HK-2 (cell line): ENCODE results near the gene DTNBP1.

Experiments
- DNase-seq: peaks from one replicate; pipeline ENCODE4 v3.0.0-alpha.2; 2018; ENCODE audit not compliant: unreplicated experiment

Gene DTNBP1

DNA sequence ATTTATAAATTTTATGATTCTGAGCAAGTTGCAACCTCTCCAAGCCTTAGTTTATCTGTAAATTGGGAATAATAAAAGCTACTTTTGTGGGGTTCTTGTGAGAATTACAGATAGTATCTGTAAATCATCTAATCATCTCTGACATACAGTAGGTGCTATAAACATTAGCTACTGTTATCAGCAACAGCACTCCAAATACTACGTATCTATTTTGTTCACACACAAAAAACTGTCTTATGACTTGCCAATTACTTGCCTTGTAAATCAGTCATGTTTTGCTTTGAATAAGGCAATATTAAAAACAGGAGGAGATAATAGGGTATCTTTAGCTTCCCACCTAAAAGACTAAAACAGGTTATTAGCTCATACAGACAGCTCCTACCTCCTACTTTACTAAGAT is 36.7 kb downstream of the DTNBP1 start:
- DNase-seq: no peak

DNA sequence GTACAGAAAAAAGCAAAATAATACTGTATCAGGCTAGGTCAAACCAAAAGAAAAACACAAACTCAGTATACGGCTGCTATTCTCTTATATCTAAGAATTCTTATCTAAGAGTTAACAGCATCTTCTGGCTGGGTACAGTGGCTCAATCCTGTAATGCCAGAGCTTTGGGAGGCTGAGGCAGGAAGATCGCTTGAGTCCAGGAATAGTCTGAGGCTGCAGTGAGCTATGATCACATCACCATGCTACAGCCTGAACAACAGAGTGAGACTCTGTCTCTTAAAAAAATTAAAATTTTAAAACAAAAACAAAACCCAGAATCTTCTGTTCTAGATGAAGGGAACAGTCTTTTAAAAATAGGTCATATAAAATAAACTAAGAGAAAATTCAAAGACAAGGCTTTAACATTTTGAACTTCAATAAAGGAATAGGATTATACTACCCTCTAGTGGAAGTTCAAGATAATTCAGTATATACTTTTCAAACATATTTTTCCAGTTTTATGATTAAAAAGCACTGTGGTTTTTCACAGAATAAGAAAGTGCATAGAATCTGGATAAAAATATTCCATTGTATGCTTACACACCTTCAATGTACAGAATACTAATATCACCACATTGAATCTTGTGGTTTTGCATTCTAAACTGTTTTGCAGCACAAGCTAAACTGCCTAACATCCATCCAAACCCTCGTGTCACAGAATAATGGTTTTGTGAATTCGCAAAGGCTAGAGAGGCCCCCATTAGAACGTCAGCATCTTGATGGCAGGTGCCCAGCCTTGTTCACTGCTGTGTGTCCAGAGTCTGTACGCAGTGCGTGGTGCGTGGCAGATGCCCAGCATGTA is 39.3 kb downstream of the DTNBP1 start:
- DNase-seq: no peak

DNA sequence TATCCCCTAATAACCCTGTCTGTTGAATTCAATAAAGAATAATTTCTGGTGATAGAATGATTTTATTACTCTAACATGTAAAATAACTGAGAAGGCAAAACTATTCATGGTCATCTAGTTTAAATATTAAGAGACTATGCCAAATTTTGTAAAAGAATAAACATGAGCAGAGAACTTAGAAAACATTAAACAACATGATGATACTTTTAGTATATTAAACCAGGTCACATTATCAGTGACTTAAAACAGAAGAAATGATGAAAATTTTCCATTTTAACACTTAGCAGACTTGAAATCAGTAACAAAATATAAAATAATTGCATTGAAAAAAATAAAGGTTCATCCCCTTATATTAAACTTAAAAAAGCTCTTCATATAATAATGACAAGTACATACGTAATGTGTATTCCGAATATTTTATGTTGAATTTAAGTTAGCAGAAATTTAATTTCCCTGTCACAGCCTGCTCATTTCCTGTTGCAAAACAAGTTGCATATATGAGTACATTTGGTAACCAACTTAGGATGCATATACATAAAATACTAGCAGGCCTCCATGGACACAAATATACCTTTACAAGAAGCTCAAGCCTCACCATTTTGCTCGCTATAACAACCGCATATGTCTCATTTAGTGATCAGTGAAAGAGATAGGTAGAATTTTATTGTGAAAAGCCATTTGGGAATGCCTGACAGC is 40.6 kb downstream of the DTNBP1 start:
- no peak for DNase-seq

DNA sequence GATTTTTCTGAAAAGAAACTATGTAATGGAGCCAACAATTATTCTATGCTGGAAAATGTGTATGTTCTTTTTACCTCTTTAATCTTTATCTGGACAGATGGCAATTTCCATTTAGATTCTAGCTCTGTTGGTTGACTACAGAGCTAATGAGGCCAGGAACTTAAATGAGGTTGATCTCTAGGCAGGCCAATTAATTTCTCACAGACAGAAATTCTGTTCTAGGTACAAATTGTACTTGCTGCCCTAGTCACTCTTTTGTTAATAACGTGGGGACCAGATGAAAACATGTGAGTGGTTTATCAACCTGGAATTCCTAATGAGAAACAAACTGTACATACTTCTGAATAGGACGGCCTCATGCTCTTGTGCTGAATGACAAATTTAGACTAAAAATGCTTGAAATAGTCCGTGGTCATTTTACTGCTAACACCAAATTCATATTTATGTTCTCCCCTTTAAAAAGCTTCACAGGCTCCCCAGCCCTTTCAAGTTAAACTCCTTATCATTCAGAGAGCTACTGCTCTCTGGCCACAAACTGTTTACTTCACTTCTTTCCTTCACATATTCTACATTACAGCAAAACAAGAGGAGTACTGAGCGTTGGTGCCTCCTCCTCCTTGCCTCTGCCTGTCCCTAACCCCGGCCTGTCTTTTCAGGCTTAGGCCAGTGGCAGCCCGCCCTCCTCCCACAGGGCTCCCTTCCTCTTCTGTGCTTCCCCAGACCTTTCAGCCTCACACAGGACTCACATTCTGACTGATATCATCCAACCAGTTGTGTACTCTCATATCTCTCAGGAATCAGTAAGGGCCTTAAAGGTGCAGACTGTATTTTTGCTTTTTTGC is 41.4 kb downstream of the DTNBP1 start:
- DNase-seq: no peak

DNA sequence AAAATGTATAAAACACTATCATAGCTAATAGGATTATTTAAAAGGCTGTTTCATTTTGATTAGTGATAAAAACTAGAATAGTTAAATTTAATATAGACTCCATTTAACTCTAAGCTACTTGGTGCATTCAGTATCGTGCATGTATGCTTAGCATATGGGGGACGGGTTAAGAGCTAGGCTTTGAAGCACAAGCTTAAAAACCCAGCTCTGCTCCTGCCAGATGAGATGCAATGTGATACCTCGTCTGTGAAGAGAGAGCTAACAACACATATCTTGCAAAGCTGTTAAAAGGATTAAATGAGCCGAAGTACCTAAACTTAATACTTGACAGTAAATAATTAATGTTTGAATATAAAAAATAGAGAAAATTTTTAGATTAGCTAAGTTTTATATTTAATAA is 42.2 kb downstream of the DTNBP1 start:
- no peak for DNase-seq

DNA sequence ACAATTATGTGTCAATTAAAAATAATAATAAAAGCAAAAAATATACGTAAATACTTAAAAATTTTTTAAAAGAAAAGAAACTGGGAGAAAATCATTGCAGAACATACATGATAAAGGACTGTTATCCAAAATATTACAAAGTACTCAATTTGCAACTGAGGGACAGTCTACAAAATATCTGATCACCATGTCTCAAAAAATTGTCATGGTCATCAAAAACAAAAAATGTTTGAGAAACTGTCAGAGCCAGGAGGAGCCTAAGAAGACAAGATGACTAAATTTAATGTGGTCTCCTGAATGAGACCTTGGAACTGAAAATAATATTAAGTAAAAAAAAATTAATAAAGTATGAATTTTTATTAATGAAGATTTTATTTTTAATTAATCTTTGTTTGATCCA is 43.5 kb downstream of the DTNBP1 start:
- DNase-seq: no peak

DNA sequence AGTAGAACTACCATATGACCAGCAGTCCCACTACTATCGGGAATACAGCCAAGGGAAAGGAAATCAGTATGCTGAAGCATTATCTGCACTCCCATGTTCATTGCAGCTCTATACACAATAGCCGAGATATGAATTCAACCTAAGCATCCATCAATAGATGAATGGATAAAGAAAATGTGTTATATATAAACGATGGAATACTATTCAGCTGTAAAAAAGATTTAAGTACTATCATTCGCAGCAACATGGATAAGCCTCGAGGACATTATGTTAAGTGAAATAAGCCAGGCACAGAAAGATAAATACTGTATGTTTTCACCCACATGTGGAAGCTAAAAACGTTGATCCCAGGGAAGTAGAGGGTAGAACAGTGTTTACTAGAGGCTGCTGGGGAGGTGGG is 44.1 kb downstream of the DTNBP1 start:
- no peak for DNase-seq

DNA sequence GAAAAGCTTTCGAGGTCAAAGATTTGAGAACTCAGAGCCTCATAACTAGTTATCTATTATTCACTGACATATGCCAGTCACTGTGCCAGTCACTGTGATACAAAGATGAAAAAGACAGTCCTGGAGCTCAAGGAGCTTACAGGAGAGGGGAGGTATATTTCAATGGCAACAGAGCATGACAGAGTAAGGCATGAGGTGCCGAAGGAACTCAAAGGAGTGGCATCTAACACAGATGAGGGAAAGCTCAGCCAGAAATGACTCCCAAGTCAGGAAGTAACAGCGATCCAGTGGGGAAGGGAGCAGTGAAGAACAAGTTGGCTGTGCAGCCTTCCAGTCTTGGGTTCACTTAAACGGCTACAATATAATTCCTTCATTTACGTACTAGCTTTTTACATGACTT is 46.6 kb downstream of the DTNBP1 start:
- no peak for DNase-seq

DNA sequence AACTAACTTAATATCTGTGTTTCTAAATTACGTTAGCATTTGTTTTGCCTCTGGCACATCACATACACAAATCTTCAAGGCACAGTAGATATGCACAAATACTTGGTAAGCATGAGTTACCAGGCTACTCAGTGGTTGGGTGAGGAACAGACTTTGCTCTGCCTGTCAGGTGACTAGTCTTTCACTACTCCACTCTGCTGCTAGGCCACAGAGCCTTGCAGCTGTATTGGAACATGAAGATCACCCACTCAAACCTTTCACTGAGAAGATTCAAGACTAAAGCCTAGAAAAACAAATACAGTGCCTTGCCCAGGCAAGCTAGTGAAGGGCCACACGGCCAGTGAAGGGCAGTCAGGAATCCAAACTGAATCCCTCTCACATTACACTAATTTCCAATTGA is 47.0 kb downstream of the DTNBP1 start:
- no peak for DNase-seq

DNA sequence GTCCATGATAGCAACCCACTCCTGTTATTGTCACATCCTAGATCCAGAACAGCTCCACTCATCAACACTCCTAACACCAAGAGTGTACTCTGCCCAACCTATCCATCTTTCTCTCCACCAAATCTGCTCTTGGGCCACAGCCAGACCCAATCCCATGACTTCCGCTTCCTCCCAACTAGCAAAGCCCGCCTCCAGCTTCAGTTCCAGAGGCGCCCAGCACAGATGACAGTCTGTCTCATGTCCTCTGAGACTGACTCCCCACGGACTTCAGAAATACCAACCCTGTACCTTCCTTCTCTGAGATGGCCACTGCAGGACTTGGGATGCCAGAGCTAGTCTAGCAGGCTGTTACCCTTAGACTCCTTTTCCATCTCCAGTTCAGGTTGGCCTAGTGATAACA is 48.6 kb downstream of the DTNBP1 start:
- DNase-seq: no peak

DNA sequence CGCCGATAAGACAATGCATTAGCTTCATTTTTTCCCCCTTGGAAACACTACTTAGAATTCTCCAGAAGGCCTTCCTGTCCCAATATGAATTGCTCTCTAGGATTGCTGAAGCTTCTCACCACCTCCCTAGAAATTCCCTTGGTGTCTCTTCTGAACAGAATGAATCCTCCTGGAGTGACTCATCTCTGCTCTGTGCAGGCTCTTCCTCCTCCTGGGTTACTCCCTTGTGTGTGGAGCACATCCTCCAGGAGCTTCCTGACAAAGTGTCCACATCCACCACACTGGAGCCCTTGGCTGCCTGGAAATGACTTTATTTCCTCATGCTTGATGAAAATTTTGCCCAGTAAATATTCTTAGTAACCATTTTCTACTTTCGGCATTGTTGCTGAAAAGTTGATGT is 54.4 kb downstream of the DTNBP1 start:
- peak; percentile 49 for DNase-seq

DNA sequence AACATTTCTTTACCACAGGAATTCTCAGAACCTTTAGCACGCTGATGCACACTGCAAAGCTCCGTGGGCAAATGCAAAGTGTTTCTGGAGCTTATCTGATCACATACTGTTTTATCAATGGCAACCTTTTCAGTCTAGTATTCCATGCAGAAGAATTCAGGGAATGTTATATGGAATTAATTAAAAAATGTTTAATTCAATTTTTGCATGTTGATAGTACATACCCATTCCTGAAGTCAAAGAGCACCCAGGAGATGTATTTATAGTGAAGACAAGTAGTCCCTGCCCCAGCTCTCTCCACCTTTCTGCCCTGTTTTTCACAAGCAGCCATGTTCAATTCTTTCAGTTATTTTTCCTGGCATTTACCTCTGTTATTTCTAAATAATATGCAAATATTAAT is 55.2 kb downstream of the DTNBP1 start:
- no peak for DNase-seq

DNA sequence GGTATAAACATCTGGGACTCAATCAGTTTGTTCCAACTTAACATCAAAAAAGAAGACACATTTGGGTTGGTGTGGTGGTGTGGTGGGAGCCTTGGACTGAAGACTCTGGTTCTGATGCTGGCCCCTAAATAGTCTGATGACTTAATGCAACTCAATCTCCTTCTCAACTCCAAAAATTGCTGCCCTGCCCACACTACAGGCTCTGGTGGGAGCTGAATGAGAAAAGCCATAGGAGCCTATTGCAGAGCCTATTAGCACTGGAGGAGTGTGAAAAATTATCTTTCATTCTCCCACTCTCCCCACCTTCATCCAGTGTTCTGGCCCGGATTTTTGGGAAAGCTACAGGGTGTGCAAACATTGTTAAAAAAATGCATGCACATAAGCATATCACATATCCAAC is 56.5 kb downstream of the DTNBP1 start:
- DNase-seq: no peak

DNA sequence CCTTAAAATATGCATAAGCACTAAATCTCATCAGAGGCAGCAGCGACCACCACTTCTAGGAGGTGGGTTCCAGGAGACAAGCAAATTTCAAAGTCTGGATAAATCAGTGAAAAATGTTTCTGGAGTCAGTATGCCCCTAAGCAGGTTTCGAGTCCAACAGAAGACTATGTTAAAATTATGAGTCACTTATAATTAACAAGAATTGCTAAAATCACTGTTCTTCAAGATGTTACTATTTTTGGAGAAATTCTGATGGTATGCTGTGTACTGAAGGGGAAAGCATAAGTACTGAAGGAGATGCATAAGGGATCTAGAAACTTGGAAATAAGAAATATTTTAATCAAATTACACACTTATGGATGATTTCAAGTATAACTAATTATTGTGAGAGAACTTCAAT is 58.0 kb downstream of the DTNBP1 start:
- DNase-seq: no peak

DNA sequence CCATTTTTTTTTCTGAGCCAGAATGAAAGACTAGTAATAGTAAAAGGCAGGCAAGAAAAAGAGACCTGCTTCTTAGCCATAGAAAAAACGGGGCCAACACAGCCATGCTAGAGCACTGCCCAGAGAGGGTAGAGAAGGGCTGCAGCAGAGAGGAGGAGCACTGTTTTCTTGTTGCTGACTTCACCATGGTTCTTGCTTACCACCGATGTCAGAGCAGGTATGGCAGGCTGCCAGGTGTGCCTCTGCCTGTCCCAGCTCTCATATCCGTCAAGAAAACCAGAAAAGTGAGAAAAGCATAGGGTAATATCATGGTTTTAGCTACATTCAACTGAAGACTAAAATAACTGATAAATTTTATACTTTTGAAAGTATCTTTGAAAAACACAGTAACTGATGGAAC is 60.7 kb downstream of the DTNBP1 start:
- DNase-seq: no peak

DNA sequence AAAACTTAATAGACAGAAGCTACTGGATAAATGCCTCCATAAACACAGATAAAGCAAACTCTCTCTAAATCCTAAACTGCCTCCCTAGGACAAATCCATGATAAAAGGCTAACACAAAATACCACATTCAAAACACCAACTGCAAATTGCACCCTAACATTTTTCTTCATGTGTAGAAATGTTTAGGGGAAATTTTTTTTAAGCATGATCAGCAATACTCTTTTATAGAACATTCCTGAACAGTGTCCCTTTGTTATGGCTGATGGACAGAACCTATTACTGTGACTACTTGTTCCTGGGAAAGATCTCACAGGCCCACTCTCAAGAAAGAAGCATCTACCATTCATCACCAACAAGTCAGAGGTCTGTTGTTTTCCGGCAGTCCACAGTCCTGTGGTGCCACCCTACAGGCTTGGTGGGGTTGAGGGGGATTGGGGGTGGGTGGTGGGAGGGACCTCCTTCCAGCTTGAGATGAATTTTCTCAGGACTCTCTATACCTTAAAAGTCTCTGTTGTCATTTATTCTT is 64.5 kb downstream of the DTNBP1 start:
- DNase-seq: no peak

DNA sequence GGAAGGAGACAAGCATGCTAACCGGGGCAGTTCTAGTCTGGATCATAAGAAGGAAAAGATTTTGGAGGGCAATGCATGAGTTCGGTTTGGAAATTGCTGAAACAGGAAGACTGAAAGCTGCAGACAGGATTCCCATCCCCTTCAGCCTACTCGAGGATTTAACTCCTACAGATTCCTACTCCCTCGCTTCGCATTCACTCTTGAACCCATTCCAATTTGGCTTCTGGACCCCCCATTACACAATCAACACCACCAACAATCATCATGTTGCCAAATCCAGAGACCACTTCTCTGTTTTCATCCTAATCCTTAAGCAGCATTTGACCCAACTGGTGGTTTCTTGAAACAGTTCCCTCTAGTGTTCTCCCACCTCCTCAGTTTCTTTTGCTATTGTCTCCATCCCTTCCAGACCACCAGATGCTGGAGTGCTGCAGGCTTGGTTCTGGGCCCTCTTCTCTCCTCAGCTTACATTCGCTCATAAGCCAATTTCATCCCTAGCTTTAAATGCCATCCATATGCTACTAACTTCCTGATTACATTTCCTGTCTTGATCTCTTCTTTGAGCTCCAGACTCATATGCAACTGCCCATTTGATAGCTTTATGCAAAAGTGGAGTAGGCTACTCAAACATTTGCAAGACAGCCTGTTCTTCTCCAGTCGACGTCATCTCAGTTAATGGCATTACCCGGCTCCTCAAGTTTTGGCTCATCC is 66.5 kb downstream of the DTNBP1 start:
- no peak for DNase-seq

DNA sequence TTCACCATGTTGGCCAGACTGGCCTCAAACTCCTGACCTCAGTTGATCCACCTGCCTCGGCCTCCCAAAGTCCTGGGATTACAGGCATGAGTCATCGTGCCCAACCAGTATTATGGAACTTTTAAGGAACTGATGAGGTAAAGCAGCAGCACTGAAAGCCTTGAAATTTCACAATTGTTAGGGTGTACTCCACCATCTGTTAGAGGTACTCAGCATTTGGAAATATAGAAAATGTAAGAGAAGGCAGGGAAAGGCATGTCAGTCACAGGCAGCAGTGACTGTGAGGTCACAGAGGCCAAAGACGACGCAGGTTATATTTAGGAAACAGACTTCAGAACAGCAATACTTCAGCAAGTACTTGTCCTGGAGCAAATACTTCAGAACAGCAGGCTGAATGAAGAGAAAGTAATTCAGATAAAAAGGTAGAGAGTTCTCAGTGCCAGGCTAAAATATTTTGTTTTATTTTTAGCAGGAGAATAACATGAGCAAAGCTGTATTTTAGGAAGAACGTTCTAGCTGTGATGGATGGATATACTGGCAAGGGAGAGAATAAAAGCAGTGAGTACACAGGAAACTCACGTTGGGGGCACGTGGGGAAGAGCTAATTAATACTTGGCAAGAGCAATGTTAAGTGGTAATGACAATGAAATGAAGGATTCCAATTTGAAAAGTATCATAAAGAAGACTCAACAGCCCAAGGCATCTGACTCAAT is 67.2 kb downstream of the DTNBP1 start:
- no peak for DNase-seq

DNA sequence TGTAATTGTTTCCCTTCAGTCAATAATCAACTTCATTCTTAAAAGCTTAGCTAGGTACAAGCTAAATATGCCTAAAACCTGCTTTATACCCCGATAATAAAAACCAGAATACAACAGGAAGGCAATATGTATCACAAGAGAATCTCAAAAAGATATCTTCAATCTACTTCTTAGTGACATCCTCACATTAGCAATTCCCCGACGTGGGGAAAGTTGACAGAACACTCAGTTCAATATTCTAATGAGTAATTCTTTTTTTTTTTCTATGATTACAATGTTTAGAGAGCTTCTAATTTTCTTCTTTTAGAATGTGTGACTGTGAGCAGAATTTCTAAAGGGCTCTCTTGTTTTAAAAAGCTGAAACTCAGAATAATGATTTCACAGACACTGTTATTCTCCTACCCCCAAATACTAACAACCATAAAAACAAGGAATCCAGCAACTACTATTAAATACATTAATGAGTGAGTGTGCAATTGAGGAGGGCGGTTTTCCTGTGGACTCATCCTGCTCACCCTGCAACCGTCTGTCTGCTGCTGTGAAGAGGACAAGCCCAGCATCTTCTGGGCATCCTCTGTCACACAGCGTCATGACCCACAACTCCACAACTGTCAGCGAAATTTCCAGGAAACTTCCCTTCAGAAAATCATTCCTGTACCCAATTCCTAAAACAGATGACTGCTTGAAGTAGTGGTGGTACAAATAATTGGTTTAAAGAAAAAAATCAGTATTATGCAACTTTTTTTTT is 68.1 kb downstream of the DTNBP1 start:
- no peak for DNase-seq

DNA sequence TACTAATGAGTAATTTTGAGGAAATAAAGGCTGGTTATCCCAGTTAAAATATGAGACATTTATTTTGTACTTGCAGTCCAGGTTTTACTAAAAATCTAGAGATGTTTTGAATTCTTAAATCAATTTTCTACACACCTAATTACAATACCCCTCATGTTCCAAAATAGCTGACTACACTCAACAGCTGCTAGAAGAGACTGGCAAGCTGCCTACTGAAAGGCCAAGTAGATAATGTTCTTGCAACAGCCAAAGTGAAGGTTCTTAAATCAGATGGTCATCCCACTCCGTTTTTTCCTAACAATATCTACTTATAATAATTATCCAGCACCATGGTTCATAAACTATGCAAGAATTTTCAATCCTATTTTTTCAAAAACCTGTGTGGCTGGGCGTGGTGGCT is 69.0 kb downstream of the DTNBP1 start:
- no peak for DNase-seq
